Measurements from ENCODE around the gene KLHDC9. TPM values are rescaled to one million over a fixed set of nuclear protein-coding genes. Genes with fewer than 3 reads are reported as not detected.
A peak's percentile ranks its signal among the peaks of the same experiment; 100 is the strongest.

The KLHDC9 gene
- total RNA-seq, 1 donor from 2014 or later = 7.2 TPM

DNA sequence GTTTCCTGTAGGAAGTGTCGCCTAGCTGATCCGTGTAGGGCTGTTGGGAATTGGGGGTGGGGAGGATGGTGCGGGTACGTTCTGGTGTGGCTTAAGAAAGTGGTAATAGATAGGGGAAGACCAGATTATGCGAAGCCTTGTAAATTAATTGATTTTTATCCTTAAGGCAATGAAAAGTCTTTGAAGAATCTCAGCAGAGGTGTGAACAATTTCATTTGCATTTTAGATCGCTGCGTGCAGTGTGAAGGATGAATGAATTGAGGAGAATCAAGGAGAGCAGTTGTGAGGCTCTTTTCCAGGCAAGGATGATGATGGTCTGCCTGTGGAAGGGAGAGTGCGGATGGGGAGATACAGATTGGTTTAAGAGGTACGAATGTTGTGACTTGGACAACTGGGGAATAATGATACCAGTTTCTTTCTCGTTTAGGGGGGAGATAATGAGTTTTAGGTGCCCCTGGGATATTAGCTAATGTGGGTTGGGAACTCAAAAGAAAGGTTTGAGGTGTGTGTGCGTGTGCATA lies 35.1 kb downstream of the KLHDC9 start:
- H3K27ac ChIP-seq = peak overlapping the region; percentile 96
- no peaks in the 10 kb centered on the region for H3K27me3 ChIP-seq (ENCODE audit: low read depth)
- H3K9me3 ChIP-seq = no peaks in the 10 kb centered on the region
- peak overlapping the region; percentile 71 for H3K4me3 ChIP-seq
- ATAC-seq = no peak
- H3K4me1 ChIP-seq = peaks cover 53% of the 10 kb centered on the region
- H3K36me3 ChIP-seq = peaks cover 10% of the 10 kb centered on the region
- no peak for DNase-seq
- intact Hi-C loops (cut with DNase I) = no loop called here
- TF ChIP-seq CTCF (IDR thresholded peaks at IDR 0.05) = no peak

DNA sequence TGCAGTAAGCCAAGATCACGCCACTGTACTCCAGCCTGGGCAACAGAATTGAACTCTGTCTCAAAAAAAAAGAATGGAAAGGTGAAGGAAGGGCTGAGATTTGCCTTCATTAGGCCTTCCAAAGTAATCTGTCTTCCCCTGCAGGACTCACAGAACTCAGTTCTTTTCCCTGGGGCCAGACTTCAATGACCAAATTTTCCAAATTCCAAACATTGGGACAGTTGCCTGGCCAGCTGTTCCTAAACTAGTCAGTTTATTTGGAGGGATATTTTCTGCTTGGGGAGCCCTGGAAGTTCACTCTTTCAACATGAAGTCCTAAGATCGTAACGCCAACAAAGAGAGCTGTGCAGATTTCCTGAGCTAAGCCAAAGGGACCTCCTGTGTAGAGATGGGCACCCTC lies 39.7 kb downstream of the KLHDC9 start:
- Histone ChIP-seq H3K9me3 (no peaks in the 10 kb centered on the region), H3K4me3 (no peak overlapping the region), H3K4me1 (peaks cover 39% of the 10 kb centered on the region), H3K27me3 (ENCODE audit: low read depth) (no peaks in the 10 kb centered on the region), H3K36me3 (no peaks in the 10 kb centered on the region), H3K27ac (peak overlapping the region; percentile 9)
- intact Hi-C loops (cut with DNase I) = no loop called here
- ATAC-seq = no peak
- no peak for DNase-seq
- TF ChIP-seq CTCF (IDR thresholded peaks at IDR 0.05) = no peak

DNA sequence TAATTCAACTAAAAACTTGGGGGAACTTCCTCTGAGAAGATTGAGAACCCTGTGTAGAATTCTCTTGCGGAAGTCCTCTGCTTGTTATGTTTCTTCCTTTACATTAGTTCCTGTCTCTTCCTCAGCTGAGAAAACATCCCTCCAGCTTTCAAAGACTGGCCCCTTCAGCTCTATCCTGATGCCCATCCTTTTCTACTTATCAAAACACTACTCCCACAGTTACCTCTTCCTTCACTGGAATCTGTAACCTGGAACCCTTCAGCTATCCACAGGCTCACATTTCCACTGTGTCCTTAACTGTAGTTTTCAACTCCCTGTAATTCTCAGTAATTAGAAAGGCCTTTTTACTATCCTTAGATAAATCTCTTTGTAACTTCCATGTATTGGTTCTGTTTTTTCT lies 40.3 kb downstream of the KLHDC9 start:
- no peak for ATAC-seq
- H3K4me1 ChIP-seq = peaks cover 39% of the 10 kb centered on the region
- no peaks in the 10 kb centered on the region for H3K36me3 ChIP-seq
- DNase-seq = no peak
- no peak overlapping the region for H3K4me3 ChIP-seq
- peak overlapping the region; percentile 9 for H3K27ac ChIP-seq
- H3K9me3 ChIP-seq = no peaks in the 10 kb centered on the region
- intact Hi-C loops (cut with DNase I) = no loop called here
- H3K27me3 ChIP-seq (ENCODE audit: low read depth) = no peaks in the 10 kb centered on the region
- TF ChIP-seq CTCF (IDR thresholded peaks at IDR 0.05) = no peak

- Histone ChIP-seq H3K4me1 (peaks cover 28% of the 10 kb centered on the region), H3K9me3 (no peaks in the 10 kb centered on the region), H3K27me3 (ENCODE audit: low read depth) (no peaks in the 10 kb centered on the region), H3K27ac (no peak overlapping the region), H3K4me3 (no peak overlapping the region), H3K36me3 (no peaks in the 10 kb centered on the region)
- DNase-seq (no peak), ATAC-seq (peak; percentile 32 to 66)
- peak; percentile 49 for TF ChIP-seq CTCF (IDR thresholded peaks at IDR 0.05)
- intact Hi-C loops (cut with DNase I) = no loop called here
Observed at GRCh38 chr1:161139766-161140165, 41.6 kb downstream of the KLHDC9 start.

DNA sequence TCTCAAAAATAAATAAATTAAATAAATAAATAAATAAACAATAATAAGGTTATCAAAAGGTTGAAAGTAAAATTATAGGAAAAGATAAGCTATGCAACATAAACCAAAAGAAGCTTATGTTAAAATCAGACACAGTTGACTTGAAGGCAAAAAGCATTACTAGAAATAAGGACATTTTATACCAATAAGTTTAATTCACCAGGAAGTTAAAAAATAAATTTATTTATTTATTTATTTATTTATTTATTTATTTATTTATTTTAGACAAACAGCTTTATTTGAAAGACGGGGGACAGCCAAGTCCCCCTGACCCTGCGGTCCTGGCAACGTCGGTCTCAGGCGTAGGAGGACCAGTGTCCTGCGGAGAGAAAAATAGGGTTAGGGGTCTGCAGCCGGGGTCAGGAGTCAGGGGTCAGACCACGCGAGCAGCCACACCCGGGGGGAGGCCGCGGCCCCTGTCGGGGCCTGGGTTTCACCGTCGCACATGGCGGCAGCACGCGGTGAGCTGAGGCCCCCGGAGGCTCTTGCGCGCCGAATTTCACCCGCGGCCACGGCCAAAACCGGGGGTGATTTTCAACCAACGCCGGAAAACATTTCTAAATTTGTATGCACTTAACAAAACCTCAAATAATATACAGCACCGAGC lies 42.7 kb downstream of the KLHDC9 start:
- no peak overlapping the region for H3K27ac ChIP-seq
- H3K4me3 ChIP-seq = no peak overlapping the region
- no peak for DNase-seq
- no peak for ATAC-seq
- no peaks in the 10 kb centered on the region for H3K27me3 ChIP-seq (ENCODE audit: low read depth)
- peaks cover 28% of the 10 kb centered on the region for H3K4me1 ChIP-seq
- H3K36me3 ChIP-seq = no peaks in the 10 kb centered on the region
- H3K9me3 ChIP-seq = no peaks in the 10 kb centered on the region
- no peak for TF ChIP-seq CTCF (IDR thresholded peaks at IDR 0.05)
- intact Hi-C loops (cut with DNase I) = no loop called here

Measured in lower lobe of right lung (tissue), 2 donors.